Neural cell (in vitro differentiated cells): ENCODE data around the gene PDCD1.

Source experiments
- EZH2 ChIP-seq: fragments of 200-600, 300-800 bp; shearing (Covaris generic), sonication (generic); IDR thresholded peaks from 2 replicates; pipeline ENCODE4 v1.6.1; 2014; ENCODE audit warnings: antibody characterized with exemption, low read length, borderline replicate concordance, mild to moderate bottlenecking; ENCODE audit not compliant: insufficient read depth, poor library complexity, severe bottlenecking
- POLR2AphosphoS5 ChIP-seq: IDR thresholded peaks from 2 replicates; pipeline ENCODE4 v1.6.1; 2012
- TF ChIP-seq, protein P1 (sequence below): fragments of 450-650 bp; IDR thresholded peaks from 2 replicates; pipeline ENCODE4 v1.5.1; 2014; ENCODE audit warnings: antibody characterized with exemption, mild to moderate bottlenecking, moderate library complexity; ENCODE audit not compliant: poor library complexity, severe bottlenecking
- TF ChIP-seq, protein P2 (sequence below): IDR thresholded peaks from 2 replicates; pipeline ENCODE4 v1.6.1; 2012; ENCODE audit warnings: borderline replicate concordance

DNA sequence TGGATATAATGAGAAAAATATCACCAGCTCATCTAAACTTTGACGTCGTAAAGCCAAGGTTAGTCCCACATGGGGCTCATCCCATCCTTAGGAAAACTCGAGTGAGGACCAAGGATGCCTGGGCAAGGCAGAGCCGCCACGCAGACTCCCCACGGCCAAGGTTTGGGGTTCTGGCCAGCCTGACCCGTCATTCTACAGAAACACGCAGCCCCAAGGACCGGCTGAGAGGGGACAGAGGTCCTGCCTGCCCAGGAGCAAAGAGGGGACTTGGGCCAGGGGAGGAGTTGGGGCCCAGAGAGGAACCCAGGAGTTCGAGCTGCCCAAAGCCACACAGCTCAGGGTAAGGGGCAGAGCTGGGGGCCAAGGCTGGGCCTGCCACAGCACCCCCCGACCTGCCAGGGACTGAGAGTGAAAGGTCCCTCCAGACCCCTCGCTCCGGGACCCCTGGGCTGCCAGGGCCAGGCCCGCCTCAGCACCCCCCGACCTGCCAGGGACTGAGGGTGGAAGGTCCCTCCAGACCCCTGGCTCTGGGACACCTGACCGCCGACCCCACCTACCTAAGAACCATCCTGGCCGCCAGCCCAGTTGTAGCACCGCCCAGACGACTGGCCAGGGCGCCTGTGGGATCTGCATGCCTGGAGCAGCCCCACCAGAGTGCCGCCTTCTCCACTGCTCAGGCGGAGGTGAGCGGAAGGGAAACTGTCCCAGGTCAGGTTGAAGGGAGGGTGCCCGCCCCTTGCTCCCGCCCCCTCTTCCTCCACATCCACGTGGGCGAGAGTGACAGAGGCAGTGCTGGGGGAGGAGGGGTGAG, at the start of gene PDCD1:
- TF ChIP-seq, protein P1, sequence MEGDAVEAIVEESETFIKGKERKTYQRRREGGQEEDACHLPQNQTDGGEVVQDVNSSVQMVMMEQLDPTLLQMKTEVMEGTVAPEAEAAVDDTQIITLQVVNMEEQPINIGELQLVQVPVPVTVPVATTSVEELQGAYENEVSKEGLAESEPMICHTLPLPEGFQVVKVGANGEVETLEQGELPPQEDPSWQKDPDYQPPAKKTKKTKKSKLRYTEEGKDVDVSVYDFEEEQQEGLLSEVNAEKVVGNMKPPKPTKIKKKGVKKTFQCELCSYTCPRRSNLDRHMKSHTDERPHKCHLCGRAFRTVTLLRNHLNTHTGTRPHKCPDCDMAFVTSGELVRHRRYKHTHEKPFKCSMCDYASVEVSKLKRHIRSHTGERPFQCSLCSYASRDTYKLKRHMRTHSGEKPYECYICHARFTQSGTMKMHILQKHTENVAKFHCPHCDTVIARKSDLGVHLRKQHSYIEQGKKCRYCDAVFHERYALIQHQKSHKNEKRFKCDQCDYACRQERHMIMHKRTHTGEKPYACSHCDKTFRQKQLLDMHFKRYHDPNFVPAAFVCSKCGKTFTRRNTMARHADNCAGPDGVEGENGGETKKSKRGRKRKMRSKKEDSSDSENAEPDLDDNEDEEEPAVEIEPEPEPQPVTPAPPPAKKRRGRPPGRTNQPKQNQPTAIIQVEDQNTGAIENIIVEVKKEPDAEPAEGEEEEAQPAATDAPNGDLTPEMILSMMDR: no peak
- TF ChIP-seq EZH2 (no peak), POLR2AphosphoS5 (no peak)
- TF ChIP-seq, protein P2, sequence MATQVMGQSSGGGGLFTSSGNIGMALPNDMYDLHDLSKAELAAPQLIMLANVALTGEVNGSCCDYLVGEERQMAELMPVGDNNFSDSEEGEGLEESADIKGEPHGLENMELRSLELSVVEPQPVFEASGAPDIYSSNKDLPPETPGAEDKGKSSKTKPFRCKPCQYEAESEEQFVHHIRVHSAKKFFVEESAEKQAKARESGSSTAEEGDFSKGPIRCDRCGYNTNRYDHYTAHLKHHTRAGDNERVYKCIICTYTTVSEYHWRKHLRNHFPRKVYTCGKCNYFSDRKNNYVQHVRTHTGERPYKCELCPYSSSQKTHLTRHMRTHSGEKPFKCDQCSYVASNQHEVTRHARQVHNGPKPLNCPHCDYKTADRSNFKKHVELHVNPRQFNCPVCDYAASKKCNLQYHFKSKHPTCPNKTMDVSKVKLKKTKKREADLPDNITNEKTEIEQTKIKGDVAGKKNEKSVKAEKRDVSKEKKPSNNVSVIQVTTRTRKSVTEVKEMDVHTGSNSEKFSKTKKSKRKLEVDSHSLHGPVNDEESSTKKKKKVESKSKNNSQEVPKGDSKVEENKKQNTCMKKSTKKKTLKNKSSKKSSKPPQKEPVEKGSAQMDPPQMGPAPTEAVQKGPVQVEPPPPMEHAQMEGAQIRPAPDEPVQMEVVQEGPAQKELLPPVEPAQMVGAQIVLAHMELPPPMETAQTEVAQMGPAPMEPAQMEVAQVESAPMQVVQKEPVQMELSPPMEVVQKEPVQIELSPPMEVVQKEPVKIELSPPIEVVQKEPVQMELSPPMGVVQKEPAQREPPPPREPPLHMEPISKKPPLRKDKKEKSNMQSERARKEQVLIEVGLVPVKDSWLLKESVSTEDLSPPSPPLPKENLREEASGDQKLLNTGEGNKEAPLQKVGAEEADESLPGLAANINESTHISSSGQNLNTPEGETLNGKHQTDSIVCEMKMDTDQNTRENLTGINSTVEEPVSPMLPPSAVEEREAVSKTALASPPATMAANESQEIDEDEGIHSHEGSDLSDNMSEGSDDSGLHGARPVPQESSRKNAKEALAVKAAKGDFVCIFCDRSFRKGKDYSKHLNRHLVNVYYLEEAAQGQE: no peak
